Measurements from ENCODE around the gene FRAS1. TPM values are rescaled to one million over a fixed set of nuclear protein-coding genes. Genes with fewer than 3 reads are reported as not detected.

Gene FRAS1
- total RNA-seq, 3 donors from 2014 or later: 4.9 to 7.5 (median 6.6) TPM

GRCh38 chr4:78331186-78331585 lies 274.1 kb downstream of the FRAS1 start:
- Histone ChIP-seq H3K27ac (no peak overlapping the region), H3K4me1 (no peaks in the 10 kb centered on the region), H3K36me3 (no peaks in the 10 kb centered on the region), H3K4me3 (no peak overlapping the region), H3K27me3 (no peaks in the 10 kb centered on the region), H3K9me3 (no peaks in the 10 kb centered on the region)
- DNase-seq (ENCODE audit: low spot score in 2 of 2): no peak
- no peak for TF ChIP-seq POLR2AphosphoS5 (IDR thresholded peaks at IDR 0.05)
- intact Hi-C loops (cut with DNase I; ENCODE audit: low total_unique reads): no loop called here

- Histone ChIP-seq H3K4me3 (no peak overlapping the region), H3K27me3 (no peaks in the 10 kb centered on the region), H3K36me3 (no peaks in the 10 kb centered on the region), H3K27ac (no peak overlapping the region), H3K4me1 (no peaks in the 10 kb centered on the region), H3K9me3 (no peaks in the 10 kb centered on the region)
- no peak for TF ChIP-seq CTCF (IDR thresholded peaks at IDR 0.05)
- TF ChIP-seq POLR2AphosphoS5 (IDR thresholded peaks at IDR 0.05): no peak
- TF ChIP-seq POLR2A (IDR thresholded peaks at IDR 0.05): no peak
- intact Hi-C loops (cut with DNase I; ENCODE audit: low total_unique reads): no loop called here
- no peak for DNase-seq (ENCODE audit: low spot score in 2 of 2)
Observed at GRCh38 chr4:78331965-78332364, 274.8 kb downstream of the FRAS1 start.

GRCh38 chr4:78332976-78333375 lies 275.9 kb downstream of the FRAS1 start:
- no peak overlapping the region for H3K27ac ChIP-seq
- H3K4me1 ChIP-seq: no peaks in the 10 kb centered on the region
- H3K36me3 ChIP-seq: no peaks in the 10 kb centered on the region
- H3K4me3 ChIP-seq: no peak overlapping the region
- intact Hi-C loops (cut with DNase I; ENCODE audit: low total_unique reads): no loop called here
- no peaks in the 10 kb centered on the region for H3K27me3 ChIP-seq
- H3K9me3 ChIP-seq: no peaks in the 10 kb centered on the region
- DNase-seq (ENCODE audit: low spot score in 2 of 2): no peak
- TF ChIP-seq CTCF (IDR thresholded peaks at IDR 0.05) (no peak), POLR2A (IDR thresholded peaks at IDR 0.05) (no peak), POLR2AphosphoS5 (IDR thresholded peaks at IDR 0.05) (no peak)

- no peaks in the 10 kb centered on the region for H3K9me3 ChIP-seq
- H3K4me3 ChIP-seq: no peak overlapping the region
- no peaks in the 10 kb centered on the region for H3K4me1 ChIP-seq
- H3K27ac ChIP-seq: no peak overlapping the region
- TF ChIP-seq CTCF (IDR thresholded peaks at IDR 0.05): no peak
- no peaks in the 10 kb centered on the region for H3K36me3 ChIP-seq
- intact Hi-C loops (cut with DNase I; ENCODE audit: low total_unique reads): no loop called here
- no peaks in the 10 kb centered on the region for H3K27me3 ChIP-seq
- DNase-seq (ENCODE audit: low spot score in 2 of 2): no peak
Observed at GRCh38 chr4:78336093-78336943, 279.2 kb downstream of the FRAS1 start.

GRCh38 chr4:78337244-78338020 lies 280.3 kb downstream of the FRAS1 start:
- intact Hi-C loops (cut with DNase I; ENCODE audit: low total_unique reads): no loop called here
- no peaks in the 10 kb centered on the region for H3K4me1 ChIP-seq

More at GRCh38 chr4:78337244-78338020, 280.3 kb downstream of the FRAS1 start:
- H3K4me3 ChIP-seq: no peak overlapping the region
- no peak for DNase-seq (ENCODE audit: low spot score in 2 of 2)
- H3K27me3 ChIP-seq: no peaks in the 10 kb centered on the region
- H3K9me3 ChIP-seq: no peaks in the 10 kb centered on the region
- no peak for TF ChIP-seq CTCF (IDR thresholded peaks at IDR 0.05)
- TF ChIP-seq POLR2A (IDR thresholded peaks at IDR 0.05): no peak
- TF ChIP-seq POLR2AphosphoS5 (IDR thresholded peaks at IDR 0.05): no peak
- no peak overlapping the region for H3K27ac ChIP-seq
- H3K36me3 ChIP-seq: no peaks in the 10 kb centered on the region

Measured in breast epithelium (tissue), 4 donors.